NCI-H82 (cell line): ENCODE data around the gene RBM22.

Source experiments
- DNase-seq: peaks from one replicate; lab custom pipeline; 2025; lab: John Stamatoyannopoulos, UW

The RBM22 gene

DNA sequence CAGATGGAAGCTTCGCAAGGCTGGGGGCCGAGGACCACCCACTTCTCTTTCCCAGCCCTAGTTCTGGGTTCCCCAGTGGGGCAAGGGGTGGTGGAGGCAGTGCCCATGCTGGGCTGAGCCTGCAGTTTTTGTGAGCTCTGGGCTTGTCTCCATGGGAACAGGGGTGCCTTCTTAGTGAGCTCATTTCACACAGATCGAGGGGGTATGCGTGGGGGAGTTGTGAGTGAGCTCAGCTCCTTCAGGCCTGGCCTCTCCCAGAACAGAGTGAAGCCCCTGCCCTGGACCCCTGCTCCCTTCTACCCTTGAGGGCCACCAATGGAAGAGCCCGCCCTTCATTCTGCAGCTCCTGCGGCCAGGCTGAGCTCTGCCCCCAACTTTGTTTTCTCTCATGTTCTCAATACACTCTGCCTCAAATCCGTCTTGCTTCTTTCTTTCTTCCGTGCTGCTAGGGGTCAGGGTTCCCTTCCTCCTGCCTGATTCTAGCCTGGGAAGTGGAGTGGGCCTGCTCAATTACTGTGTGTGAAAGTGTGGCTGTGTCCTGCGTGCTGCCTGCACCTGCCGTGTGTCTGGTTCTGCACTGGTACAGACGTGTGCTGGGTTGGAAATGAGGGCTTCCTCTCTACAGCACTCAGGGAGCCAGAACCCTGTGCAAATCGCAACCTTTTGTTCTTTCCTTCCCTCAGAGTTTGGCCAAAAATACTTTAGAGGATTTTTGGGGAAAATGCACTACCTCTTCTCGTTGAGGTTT, 48.8 kb downstream of the RBM22 start:
- no peak for DNase-seq

DNA sequence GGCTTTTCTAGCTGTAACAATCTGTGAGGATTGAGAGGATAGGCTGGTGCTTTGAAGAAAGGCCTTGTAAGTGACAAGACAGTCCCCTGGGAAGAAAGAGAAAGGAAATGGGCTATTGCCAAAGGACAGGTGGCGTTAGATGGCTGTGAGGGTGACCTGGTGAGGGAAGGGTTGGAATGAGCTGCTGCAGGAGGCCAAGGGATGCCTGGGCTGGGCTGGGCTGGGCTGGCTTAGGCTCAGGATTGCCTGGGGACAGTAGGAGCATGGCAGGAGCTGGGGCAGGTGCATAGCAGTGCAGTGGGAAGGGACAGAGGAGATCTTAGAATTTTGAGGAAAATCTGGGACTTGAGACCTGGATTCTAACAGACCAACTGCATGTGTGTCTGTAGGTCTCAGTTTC, 49.5 kb downstream of the RBM22 start:
- no peak for DNase-seq

DNA sequence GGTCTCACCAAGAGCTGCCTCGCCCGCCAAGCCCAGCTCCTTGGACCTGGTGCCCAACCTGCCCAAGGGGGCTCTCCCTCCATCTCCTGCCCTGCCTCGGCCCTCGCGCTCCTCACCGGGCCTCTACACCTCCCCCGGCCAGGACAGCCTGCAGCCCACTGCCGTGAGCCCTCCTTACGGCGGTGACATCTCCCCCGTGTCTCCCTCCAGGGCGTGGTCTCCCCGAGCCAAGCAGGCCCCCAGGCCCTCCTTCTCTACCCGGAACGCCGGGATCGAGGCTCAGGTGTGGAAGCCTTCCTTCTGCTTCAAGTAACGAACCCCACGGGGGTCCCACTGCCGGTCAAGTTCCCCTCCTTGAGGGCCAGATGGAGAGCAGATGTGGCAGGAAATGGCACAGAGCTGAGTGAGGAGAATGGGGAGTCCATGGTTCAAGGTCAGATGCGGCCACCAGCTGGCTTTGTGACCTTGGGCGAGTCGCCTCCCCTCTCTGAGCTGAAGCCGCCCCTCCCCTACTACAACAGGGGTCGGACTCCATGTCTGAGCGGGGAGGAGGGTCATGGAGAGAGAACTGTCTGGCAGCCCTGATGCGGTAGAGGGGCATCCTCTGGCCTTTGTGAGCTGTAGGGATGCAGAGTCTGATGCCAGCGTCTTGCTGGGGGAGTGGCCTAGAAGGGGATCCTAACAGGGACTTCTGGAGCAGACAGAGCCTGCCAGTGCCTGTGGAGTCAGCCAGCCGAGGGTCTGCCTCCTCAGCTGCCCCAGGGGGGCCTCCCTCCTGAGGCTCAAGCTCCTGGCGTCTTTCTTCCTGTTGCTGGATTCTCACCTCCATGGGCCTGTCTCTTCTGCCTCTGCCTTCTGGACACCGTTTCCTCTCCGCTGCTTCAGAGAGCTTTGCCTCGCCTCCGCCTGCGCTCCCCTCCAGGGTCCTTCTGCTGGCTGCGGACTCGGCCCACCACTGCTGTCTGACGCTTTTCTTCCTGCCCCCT, 50.5 kb downstream of the RBM22 start:
- no peak for DNase-seq

DNA sequence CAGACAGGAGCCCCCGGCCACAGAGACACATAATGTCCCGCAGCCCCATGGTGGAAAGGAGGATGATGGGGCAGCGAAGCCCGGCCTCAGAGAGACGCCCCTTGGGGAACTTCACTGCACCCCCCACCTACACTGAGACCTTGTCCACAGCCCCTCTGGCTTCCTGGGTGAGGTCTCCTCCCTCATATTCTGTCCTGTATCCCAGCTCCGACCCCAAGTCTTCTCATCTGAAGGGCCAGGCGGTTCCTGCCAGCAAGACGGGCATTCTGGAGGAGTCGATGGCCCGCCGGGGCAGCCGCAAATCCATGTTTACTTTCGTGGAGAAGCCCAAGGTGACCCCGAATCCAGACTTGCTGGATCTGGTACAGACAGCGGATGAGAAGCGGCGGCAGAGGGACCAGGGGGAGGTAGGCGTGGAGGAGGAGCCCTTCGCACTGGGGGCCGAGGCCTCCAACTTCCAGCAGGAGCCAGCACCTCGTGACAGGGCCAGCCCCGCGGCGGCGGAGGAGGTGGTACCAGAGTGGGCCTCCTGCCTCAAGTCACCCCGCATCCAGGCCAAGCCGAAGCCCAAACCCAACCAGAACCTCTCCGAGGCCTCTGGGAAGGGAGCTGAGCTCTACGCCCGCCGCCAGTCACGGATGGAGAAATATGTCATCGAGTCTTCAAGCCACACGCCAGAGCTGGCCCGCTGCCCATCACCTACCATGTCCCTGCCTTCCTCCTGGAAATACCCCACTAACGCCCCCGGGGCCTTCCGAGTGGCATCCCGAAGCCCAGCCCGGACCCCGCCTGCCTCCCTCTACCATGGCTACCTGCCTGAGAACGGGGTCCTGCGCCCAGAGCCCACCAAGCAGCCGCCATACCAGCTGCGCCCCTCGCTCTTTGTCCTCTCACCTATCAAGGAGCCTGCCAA, 51.5 kb downstream of the RBM22 start:
- no peak for DNase-seq

DNA sequence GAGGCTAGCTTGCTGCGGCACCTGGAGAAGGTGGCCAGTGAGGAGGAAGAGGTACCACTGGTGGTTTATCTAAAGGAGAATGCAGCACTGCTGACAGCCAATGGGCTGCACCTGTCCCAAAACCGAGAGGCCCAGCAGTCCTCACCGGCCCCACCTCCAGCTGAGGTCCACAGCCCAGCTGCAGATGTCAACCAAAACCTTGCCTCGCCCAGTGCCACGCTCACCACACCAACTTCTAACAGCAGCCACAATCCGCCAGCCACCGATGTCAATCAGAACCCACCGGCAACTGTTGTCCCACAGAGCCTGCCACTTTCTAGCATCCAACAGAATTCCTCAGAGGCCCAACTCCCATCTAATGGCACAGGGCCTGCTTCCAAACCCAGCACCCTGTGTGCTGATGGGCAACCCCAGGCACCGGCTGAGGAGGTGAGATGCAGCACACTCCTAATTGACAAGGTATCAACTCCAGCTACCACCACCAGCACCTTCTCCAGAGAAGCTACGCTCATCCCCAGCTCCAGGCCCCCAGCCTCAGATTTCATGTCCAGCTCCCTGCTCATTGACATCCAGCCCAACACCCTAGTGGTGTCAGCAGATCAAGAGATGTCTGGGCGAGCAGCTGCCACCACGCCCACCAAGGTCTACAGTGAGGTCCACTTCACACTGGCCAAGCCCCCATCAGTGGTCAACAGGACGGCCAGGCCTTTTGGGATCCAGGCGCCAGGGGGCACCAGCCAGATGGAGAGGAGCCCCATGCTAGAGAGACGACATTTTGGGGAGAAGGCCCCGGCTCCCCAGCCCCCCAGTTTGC, 52.4 kb downstream of the RBM22 start:
- DNase-seq, result no peak

DNA sequence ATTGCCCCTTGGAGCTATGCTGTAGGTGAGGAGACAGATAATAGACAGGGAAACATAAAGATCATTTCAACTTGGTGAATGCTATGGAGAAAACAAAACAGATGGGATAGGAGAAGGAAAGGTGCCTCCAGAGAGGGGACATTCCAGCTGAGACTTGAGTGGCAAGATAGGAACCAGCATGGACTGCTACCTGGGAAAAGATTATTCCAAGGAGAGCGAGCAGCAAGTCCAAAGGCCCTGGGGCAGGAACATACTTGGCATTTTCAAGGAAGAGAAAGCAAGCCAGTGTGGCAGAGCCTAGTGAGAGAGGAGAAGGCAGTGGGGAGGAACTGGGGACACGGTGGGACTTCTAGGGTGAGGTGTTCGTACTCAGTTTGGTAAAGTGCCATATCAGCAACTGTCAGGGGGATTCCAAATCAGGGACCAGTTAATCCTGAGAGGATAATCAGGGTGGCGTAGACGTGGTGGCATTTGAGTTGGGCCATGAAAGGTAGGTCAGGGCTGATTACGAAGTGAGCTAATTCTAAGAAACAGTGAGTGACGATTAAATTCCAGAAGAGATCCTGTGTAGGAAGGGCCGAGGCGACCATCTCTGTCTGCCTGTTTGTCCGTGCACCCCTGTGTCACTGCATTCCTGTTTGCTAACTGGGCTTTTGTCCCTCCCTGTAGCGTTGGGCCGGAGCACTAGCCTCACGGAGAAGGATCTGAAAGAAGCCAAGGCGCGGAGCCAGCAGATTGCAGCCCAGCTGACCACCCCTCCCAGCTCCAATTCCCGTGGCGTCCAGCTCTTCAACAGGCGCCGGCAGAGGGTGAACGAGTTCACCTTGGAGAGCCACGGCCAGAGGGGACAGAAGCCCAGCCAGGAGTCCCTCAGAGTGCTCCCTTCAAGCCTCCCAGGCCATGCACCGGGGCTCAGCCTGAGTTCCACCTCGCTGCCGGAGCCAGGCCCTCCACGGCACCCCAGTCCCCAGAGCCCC, 53.3 kb downstream of the RBM22 start:
- no peak for DNase-seq

DNA sequence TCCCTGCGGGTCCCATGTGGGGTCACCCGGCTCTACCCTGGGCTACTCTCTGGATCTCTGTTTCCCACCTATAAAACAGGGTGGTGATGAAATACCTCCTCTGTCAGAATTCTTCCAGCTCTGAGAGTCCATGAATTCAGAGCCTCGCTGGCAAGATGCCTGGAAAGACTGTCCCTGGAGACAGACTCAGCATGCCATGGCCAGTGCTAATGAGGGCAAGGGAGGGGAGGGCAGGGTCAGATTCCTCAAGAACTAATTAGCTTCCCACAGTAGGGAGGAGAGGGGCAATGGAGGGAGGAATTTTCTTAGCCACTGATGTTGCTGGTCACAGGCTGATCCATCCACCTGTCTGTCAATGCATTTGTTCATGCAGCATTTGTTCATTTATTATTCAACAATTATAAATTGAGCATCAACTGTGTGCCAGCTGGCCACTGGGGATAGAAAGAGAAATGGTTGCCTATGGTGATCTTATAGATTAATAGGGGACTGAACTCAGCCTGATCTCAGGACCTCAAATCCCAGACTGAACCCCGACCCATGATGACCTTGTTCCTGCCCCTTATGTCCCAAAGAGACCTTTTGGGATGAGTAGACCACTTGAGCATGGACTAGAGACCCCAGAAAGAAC, 55.7 kb downstream of the RBM22 start:
- peak; percentile 46 for DNase-seq

DNA sequence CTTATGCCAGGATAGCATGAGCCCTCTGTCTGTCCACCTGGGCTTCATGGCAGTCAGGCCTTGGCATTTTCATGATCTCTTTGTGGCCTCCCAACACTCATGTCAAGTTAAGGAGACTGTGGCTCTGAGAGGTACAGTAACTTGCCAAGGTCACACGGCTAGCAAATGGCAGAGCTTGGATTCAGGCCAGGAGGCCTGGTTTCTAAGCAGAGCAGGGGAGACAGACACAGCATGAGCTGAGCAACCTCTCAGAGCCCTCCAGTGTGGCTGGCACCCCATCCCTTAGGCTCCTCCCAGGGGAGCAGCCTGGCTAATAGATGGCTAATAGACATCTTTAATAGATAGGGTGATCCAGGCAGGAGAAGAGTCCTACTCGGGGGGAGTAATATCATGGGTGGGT, 56.3 kb downstream of the RBM22 start:
- DNase-seq, result peak; percentile 25

DNA sequence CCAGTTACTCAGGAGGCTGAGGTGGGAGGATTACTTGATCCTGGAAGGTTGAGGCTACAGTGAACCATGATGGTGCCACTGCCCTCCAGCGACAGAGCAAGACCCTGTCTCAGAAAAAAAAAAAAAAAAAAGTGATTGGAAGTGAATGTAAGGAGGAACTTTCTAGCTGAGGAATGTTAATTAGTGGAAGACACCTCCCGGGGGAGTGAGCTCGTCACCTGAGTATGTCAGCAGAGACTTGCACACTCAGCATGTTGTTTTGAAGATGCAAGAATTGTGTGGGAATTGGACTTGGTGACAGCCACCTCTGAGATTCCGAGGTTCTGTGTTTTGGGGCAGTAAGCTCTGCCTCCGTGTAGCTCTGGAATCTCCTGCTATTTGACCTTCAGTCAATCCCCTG, 56.8 kb downstream of the RBM22 start:
- DNase-seq, result no peak

DNA sequence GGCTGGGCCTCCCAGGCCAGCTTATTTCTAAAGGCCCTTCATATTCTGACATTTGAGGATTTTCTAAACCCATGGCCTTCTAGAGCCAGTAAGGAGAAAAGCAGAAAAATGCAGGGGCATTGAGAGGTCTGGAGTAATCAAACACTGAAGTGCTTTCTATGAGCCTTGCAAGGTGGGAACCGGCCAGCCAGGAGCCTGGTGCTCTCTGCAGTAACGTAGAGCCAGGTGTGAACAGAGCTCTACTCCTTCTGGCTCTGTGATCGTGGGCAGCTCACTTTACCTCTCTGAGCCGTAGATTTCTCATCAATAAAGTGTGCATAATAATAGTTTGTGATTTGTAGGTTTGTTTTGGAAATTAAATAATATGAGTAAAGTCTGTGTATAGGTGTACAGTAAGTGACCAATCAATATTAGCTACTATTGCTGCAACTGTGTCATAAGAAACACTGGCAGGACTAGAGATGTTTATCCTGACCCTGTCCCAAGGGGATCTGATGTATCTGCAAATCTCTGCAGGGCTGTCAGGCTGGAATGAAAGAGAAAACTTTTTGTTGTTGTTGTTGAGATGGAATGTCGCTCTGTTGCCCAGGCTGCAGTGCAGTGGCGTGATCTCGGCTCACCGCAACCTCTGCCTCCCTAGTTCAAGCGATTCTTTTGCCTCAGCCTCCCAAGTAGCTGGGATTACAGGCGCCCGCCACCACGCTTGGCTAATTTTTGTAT, 57.7 kb downstream of the RBM22 start:
- DNase-seq, result no peak

DNA sequence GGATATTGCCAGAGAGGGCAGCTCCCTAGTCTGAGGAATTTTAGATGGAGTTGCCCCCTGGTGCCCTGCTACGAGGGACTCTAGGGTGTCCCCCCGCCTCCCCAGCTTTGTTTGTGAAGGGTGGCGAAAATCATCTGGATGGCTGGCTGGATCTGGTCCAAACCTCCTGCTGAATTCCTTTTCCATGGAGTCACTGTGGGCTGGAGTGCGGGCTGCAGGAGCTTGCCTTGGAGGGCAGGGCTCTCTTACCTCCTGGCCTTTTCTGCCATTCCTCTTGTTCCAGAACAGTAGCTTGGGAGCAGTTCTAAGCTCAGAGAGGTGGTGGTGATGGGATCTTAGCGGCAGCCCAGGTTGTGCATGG, 58.3 kb downstream of the RBM22 start:
- DNase-seq, result no peak

DNA sequence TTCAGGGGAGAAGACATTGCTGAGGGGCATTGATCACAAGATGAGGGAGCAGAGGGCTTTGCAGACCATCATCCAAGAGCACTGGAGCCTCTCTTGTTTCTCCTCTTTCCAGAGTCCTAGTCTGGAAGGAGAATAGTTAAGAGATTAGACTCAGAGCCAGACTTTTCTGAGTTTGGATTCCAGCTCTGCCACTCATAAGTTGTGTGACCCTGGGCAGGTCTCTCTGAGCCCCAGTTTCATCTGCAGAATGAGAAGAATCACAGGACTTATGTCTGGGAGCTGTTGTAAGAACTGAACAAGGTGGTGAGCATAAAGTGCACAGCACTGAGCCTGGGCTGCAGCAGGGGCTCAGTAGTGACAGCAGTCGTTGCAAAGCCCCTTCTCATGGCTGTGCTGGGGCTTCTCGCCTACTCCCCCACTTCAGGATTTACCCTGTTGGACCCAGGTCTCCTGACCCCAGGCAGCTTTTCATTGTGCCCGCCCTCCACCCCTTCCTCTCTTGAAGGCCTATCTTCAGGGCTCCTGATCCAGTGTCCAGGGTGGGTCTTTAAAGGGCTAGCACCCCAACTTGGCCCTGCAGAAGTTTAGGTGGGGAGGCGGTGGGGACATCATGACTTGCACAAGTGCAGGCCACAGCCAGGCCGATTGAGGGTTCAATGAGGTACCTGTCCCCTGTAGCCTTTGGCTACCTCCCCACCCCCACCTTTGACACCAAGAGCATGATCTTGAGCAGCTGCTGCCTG, 58.9 kb downstream of the RBM22 start:
- DNase-seq, result no peak

DNA sequence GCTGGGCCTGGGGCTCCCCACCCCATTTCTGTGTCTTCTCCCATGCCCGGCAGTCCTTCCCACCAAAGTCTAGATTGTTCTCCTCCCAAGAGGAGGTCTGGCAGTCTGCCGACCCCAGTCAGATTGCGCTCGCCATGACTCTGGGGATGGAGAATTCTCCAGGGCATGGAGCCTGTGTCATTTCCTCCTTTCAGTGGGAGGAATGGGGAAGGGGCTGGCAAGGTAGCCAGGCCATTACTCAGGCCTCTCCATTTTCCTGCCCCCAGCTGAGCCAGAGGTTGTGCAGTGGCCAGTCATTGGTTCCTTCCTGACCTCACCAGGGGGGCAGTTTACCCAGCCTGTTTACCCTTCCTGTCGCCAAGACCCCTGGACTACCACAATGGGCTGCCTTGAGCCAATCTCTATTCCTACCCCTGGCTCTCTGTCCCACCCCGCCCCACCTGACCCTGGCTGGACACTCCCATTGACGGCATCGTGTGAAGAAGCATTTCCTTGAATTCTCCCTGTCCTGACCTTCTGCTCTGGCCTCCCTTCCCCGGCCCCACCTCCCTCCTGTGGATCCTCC, 59.8 kb downstream of the RBM22 start:
- DNase-seq, result no peak
